ENCODE data around the gene PCGF2. TPM values are rescaled to one million over a fixed set of nuclear protein-coding genes. Genes with fewer than 3 reads are reported as not detected.

The PCGF2 gene
- total and polyA plus RNA-seq, 10 of the 15 experiments (the other 5 are each of a cell fraction or from before 2014, with no cell fraction given) = 2.7 to 35.6 (median 7.2) TPM

- no peak for TF ChIP-seq ZBTB4 (CRISPR knock-in tag; IDR thresholded peaks at IDR 0.05)
- no peak for TF ChIP-seq ATF3 (IDR thresholded peaks at IDR 0.05; ENCODE audit: borderline replicate concordance, extremely low read depth, low read depth, low read length)
- peak; percentile 77 for TF ChIP-seq E2F4 (IDR thresholded peaks at IDR 0.05; ENCODE audit: low read depth, low read length)
- TF ChIP-seq RBBP5 (conservative IDR thresholded peaks at IDR 0.05) = no peak
- TF ChIP-seq ZZZ3 (IDR thresholded peaks at IDR 0.05; ENCODE audit: control insufficient read depth, insufficient read length, low read depth) = no peak
- TF ChIP-seq SKIL (IDR thresholded peaks at IDR 0.05; ENCODE audit: low read depth, poor library complexity, severe bottlenecking) = peak; percentile 41
- no peak for TF ChIP-seq SMC3 (IDR thresholded peaks at IDR 0.05; ENCODE audit: borderline replicate concordance, low read length)
- peak; percentile 90 for TF ChIP-seq SIN3A (IDR thresholded peaks at IDR 0.05; ENCODE audit: low read depth, low read length)
- TF ChIP-seq BHLHE40 (IDR thresholded peaks at IDR 0.05; ENCODE audit: borderline replicate concordance in 1 of 2, low read depth in 2 of 2, low read length in 1 of 2) = peak; percentile 85 to 90; a peak in 3 of 4 replicates
- peak; percentile 90 for TF ChIP-seq NFYA (IDR thresholded peaks at IDR 0.05; ENCODE audit: borderline replicate concordance, low read depth, low read length)
- TF ChIP-seq TBL1XR1 (IDR thresholded peaks at IDR 0.05; ENCODE audit: low read depth, low read length) = 0 out of 2 replicates have a peak, but pooled peaks have one; percentile 60
- TF ChIP-seq DPF2 (IDR thresholded peaks at IDR 0.05) = peak; percentile 98
- TF ChIP-seq GABPA (IDR thresholded peaks at IDR 0.05; ENCODE audit: low read depth) = peak; percentile 88
- TF ChIP-seq POU2F2 (IDR thresholded peaks at IDR 0.05; ENCODE audit: borderline replicate concordance, low read depth, low read length) = 0 out of 3 replicates have a peak, but pooled peaks have one; percentile 13
- TF ChIP-seq NFXL1 (IDR thresholded peaks at IDR 0.05; ENCODE audit: borderline replicate concordance) = no peak
- no peak for TF ChIP-seq ZSCAN29 (IDR thresholded peaks at IDR 0.05)
- no peak for TF ChIP-seq CTCF (IDR thresholded peaks at IDR 0.05 in 2 of 3, conservative IDR thresholded peaks at IDR 0.05 in 1 of 3; ENCODE audit: control insufficient read depth in 2 of 3, extremely low read depth in 1 of 3, insufficient read depth in 1 of 3, low read depth in 3 of 3, low read length in 3 of 3)
- TF ChIP-seq IKZF2 (IDR thresholded peaks at IDR 0.05) = peak; percentile 59 to 74
- TF ChIP-seq POLR2A (IDR thresholded peaks at IDR 0.05; ENCODE audit: low read depth, low read length) = peak; percentile 79
- no peak for TF ChIP-seq TCF12 (IDR thresholded peaks at IDR 0.05; ENCODE audit: low read depth, low read length)
- 0 out of 2 replicates have a peak, but pooled peaks have one; percentile 15 for TF ChIP-seq NRF1 (conservative IDR thresholded peaks at IDR 0.05; ENCODE audit: low read depth, low read length)
Observed at GRCh38 chr17:38752308-38753070, 4.4 kb upstream of the PCGF2 start, which contains the start of gene PSMB3 (continued).

Data from GM12878 (cell line).